ENCODE results near the gene KDM4E. TPM values are rescaled to one million over a fixed set of nuclear protein-coding genes. Genes with fewer than 3 reads are reported as not detected.
"Not testable (repeated sequence)": the region's sequence is repeated elsewhere in the genome, so short reads cannot be mapped to it uniquely, and the experiment has no call there.

Gene KDM4E
- total RNA-seq, 1 experiment from 2014 or later: not detected

DNA sequence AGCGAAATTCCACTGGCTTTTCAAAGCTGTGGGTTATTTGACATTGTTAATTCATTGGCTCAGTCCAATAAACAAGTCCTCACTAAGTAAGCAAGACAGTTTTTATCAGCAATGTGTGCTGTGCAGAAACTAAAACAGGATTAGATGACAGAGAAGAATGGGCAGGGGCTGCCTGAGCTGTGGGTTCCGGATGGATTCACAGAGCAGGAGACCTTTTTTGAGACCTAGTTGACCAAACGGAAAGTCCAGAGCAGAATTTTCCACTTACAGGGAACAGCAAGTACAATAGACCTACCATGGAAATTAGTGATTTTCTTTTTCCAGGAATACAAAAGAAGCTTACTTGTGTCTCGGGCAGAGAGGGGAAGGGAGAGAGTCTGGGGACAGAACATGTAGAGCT lies 19.0 kb downstream of the KDM4E start:
- in situ Hi-C loops (cut with HindIII; ENCODE audit: low pct_unique_long_range_greater_than_20kb, low sequenced_read_pairs): no loop called here
- DNase-seq (ENCODE audit: low read depth): no peak

DNA sequence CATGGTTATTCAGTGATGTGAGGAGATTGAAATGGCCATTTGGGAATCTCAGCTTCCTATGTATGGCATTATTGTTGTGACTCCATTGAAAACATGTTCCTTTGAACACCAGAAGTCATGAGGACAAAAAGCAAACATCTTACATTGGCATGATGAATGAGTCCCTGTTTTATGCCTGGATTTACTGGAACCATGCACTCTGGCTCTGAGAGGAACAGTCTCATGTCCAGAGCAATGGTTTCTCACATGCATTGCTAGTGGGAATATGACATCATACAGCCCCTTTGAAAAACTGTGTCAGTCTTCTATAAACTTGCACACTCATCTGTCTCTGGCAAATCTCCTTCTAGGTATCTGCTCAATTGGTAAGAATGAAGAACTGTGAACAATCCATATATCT lies 20.8 kb downstream of the KDM4E start:
- DNase-seq (ENCODE audit: low read depth): no peak
- in situ Hi-C loops (cut with HindIII; ENCODE audit: low pct_unique_long_range_greater_than_20kb, low sequenced_read_pairs): no loop called here

DNA sequence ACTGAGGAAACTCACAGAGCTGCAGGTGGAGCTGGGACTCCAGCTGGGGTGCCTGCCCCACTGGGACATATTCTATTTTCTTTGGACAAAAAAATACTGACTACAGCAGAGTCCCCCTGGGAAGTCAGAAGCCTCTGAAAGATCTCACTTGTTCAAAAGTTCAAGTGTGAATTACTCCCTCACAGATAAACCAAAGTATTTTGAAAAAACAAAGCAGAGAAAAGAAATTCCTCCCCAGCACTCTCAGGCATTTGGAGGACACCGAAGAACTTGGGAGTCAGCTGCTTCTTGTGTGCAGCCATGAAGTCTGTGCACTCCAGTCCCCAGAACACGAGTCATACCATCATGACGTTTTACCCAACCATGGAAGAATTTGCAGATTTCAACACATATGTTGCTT lies 24.1 kb downstream of the KDM4E start, which contains the start of gene KDM4F:
TSS of gene KDM4F (plus strand) at position 301 of the 400 bp plus-strand sequence.
- in situ Hi-C loops (cut with HindIII; ENCODE audit: low pct_unique_long_range_greater_than_20kb, low sequenced_read_pairs); DNase-seq (ENCODE audit: low read depth): not testable (repeated sequence)

DNA sequence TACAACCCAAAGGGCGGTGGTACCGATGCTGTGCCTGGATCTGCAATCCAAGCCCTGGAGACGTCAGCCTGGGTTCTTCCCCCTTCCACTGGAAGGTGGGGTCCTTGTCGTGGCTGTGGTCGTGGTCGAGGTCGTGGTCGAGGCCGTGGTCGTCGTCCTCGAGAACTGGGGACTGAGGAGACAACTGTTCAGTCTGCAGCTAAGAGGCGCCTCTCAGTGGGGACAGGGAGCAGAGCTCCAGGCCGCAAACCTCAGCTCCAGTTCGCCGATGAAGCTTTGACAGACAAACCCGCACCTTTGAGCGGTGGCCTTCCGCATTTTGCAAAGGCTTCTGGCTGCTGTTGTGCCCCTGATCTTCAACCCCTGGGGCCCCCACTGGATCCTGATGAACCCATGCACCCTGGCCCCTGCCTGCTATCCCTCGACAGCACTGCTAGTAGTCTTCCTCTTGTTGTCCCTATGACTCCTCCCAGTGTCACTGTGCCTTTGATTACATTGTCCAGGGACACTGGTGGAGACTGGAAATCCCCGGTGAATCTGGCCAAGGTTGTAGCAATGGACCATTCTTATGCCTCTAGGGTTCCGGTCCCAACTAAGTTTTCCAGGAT lies 25.6 kb downstream of the KDM4E start:
- DNase-seq (ENCODE audit: low read depth): no peak
- in situ Hi-C loops (cut with HindIII; ENCODE audit: low pct_unique_long_range_greater_than_20kb, low sequenced_read_pairs): no loop called here

DNA sequence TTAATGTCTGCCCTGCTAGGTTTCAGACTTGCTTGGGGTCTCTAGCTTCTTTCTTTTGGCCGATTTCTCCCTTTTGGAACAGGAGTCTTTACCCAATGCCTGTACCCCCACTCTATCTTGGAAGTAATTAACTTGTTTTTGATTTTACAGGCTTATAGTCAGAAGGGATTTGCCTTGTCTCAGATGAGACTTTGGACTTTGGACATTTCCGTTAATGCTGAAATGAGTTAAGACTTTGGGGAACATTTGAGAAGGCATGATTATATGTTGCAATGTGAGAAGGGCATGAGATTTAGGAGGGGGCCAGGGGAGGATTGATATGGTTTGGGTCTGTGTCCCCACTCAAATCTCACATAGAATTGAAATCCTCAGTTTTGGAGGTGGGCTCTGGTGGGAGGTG lies 29.3 kb downstream of the KDM4E start:
- DNase-seq (ENCODE audit: low read depth): no peak
- in situ Hi-C loops (cut with HindIII; ENCODE audit: low pct_unique_long_range_greater_than_20kb, low sequenced_read_pairs): no loop called here

DNA sequence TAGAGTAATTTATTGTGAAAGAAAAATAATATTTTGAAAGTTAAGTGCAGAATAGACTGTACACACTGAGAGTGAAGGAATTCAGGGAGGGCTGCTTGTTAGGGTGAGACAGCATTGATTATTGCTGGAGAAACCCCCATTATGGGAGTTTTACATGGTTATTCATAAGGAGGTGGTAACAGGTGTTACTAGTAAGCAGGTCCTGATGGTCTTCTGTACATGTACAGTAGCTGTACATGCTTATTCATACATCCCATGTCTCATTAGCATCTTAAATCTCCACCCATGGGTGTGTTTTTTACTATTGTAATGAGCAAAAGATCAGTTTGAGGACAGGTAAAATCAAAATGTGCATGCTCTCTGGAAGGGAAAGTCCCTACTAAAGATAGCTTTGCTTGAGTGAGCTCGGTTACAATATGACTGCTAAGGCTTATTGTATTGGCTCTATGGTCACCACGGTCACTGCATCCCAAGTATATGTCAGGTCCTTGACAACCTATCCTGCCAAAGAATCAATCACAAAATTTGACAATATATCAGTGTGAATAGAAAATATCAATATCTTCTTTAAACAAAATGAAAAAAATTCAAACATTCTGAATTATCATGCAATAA lies 30.3 kb downstream of the KDM4E start:
- in situ Hi-C loops (cut with HindIII; ENCODE audit: low pct_unique_long_range_greater_than_20kb, low sequenced_read_pairs): no loop called here
- no peak for DNase-seq (ENCODE audit: low read depth)

DNA sequence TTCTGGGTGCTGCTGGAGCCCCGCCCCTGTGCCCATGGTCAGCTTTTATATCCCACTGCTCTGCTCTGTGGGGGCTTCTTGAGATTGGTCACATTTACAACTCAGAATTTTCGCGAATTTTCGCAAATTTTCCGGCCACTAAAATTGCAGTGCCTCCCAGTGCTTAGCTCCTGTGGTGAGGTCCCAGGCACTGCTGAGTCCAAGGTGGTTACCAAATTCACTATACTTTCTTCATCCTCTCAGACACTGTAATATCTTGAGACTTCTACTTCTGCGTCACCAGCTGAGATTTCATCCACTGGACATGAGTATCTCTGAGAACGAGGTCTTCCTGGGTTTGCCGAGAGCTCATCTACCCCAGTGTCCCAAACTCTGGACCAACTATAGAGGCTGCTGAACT lies 32.9 kb downstream of the KDM4E start:
- DNase-seq (ENCODE audit: low read depth): no peak
- in situ Hi-C loops (cut with HindIII; ENCODE audit: low pct_unique_long_range_greater_than_20kb, low sequenced_read_pairs): no loop called here

DNA sequence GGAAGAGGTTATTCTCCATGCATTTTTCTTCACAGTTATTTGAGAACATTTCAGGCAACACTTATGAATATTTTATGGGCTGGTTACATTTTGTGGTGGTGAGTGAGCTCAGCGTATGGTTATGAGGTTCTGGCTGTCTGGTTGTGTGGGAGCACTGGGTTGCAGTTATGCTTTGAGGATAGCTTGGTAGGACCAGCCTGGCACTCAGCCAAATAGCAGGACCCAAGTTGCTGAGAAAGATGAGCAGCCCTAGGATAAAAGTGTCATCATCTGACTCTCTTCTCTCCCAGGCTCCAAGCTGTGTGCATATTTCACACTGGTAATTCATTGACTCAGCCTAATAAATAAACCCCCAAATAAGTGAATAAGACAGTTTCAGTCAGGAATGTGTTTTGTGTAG lies 33.6 kb downstream of the KDM4E start:
- in situ Hi-C loops (cut with HindIII; ENCODE audit: low pct_unique_long_range_greater_than_20kb, low sequenced_read_pairs): no loop called here
- no peak for DNase-seq (ENCODE audit: low read depth)

DNA sequence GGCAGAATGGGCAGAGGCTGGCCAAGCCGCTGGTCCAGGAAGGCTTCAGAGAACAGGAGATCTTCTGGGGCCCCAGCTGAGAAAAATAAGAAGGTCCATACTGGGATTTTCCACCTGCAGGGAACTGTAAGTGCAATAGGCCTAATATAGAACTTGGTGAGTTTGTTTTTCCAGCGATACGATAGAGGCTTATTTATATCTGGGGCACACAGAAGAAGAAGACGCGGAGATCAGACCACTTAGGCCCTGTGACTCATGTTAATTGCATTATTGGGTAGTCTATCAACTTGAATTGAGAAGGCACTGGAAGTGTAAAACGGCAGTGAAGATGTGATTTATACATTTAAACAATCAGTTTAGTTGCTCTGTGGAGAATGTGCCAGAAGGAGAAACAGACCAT lies 34.0 kb downstream of the KDM4E start:
- in situ Hi-C loops (cut with HindIII; ENCODE audit: low pct_unique_long_range_greater_than_20kb, low sequenced_read_pairs): no loop called here

DNA sequence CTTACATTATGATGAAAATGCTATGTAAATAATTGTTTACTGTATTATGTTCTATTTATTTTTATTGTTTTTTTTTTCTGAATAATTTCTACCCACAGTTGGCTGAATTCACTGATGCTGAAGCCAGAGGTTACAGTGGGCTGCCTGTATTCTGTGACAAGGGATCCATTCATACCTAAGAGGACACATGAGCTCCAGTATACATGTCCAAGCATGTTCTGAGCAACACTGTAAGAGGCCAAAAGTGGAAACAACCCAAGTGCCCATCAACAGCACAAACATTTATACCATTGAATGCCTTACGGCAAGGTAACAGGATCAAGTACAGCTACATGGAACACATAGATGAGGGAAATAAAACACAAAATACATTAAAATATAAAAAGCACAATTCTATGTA lies 40.3 kb downstream of the KDM4E start:
- in situ Hi-C loops (cut with HindIII; ENCODE audit: low pct_unique_long_range_greater_than_20kb, low sequenced_read_pairs): no loop called here
- DNase-seq (ENCODE audit: low read depth): no peak

More for the DNA sequence above, 34.0 kb downstream of the KDM4E start:
- DNase-seq (ENCODE audit: low read depth): no peak

DNA sequence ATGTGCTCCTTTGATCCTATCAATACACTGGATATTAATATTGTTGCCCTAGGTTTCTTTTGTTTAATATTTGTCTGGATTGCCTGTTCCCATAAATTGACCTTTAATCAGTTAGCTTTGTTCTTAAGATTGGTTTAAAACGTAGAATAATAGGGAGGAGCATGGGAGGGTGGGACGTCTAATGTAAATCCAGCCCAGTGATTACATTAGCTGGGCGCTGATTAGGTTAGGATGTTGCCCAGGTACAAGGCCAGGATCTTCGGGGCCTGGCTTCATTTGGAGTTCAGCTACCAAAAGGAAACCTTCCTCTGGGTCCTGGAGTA lies 41.6 kb downstream of the KDM4E start, which contains the start of gene SRSF8:
TSS of gene SRSF8 (plus strand) at position 204 of the 323 bp plus-strand sequence. CDS start 308 bp downstream, outside the sequence.
- in situ Hi-C loops (cut with HindIII; ENCODE audit: low pct_unique_long_range_greater_than_20kb, low sequenced_read_pairs): no loop called here
- DNase-seq (ENCODE audit: low read depth): no peak

DNA sequence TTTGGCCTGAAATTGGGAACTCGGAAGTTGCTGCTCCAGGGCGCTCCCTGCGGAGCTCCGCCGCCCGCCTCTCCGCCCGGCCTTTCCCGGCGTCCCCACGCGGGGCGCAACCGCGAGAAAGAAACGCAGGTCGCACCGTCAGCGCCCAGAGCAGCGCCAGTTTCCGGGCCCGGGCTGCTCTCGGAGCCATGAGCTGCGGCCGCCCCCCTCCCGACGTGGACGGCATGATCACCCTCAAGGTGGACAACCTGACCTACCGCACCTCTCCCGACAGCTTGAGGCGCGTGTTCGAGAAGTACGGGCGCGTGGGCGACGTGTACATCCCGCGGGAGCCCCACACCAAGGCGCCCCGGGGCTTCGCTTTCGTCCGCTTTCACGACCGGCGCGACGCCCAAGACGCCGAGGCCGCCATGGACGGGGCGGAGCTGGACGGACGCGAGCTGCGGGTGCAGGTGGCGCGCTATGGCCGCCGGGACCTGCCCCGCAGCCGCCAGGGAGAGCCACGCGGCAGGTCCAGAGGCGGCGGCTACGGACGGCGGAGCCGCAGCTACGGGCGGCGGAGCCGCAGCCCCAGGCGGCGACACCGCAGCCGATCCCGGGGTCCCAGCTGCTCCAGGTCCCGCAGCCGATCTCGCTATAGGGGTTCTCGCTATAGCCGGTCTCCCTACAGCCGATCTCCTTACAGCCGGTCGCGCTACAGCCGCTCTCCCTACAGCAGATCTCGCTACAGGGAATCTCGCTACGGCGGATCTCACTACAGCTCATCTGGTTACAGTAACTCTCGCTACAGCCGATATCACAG lies 42.2 kb downstream of the KDM4E start:
- peak; percentile 77 for DNase-seq (ENCODE audit: low read depth)
- in situ Hi-C loops (cut with HindIII; ENCODE audit: low pct_unique_long_range_greater_than_20kb, low sequenced_read_pairs): no loop called here

DNA sequence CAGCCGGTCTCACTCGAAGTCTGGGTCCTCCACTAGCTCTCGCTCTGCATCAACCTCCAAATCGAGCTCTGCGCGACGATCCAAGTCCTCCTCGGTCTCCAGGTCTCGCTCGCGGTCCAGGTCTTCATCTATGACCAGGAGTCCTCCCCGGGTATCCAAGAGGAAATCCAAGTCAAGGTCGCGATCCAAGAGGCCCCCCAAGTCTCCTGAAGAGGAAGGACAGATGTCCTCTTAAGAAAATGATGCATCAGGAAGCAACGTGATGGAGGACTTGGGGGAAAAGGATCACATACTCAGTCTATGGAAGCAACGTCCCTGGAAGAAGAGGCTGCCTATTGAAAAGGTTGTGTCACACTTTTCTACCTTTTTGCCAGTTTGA lies 42.8 kb downstream of the KDM4E start:
- in situ Hi-C loops (cut with HindIII; ENCODE audit: low pct_unique_long_range_greater_than_20kb, low sequenced_read_pairs): no loop called here
- DNase-seq (ENCODE audit: low read depth): no peak

DNA sequence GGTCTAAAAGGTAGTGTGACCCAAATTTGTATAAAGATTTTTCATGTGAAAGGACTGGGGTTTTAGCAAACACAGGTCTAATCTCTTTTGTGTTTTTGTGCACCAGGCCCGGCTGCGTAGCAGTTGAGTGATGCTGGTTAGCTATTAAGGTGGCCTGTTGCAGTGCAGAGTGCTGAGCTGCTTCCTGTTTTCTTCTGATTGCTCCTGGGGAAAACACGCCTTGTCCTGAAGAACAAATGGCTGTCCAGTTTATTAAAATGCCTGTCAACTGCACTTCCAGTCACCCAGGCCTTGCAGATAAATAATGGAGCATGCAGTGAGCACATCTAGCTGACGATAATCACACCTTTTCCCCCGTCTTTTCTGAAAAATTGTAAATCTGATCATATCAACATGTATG lies 43.5 kb downstream of the KDM4E start:
- DNase-seq (ENCODE audit: low read depth): peak; percentile 84
- in situ Hi-C loops (cut with HindIII; ENCODE audit: low pct_unique_long_range_greater_than_20kb, low sequenced_read_pairs): no loop called here

DNA sequence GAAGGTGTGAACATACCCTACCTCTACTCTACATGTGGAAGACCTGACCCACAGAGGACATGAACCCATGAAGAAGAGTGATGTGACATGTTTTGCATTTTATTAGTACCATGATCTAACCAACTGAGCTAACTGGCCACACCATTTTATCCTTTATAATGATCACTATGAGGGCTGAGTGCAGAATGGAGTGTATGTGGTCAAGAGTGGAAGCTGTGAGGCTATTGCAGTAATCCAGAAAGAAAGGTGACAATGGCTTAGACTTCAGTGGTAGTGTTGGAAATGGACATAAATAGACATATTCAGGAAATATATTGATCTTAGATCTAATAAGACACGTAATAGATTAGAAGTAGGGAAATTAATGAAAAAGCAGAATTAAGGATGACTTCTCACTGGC lies 45.4 kb downstream of the KDM4E start:
- in situ Hi-C loops (cut with HindIII; ENCODE audit: low pct_unique_long_range_greater_than_20kb, low sequenced_read_pairs): no loop called here
- DNase-seq (ENCODE audit: low read depth): no peak

DNA sequence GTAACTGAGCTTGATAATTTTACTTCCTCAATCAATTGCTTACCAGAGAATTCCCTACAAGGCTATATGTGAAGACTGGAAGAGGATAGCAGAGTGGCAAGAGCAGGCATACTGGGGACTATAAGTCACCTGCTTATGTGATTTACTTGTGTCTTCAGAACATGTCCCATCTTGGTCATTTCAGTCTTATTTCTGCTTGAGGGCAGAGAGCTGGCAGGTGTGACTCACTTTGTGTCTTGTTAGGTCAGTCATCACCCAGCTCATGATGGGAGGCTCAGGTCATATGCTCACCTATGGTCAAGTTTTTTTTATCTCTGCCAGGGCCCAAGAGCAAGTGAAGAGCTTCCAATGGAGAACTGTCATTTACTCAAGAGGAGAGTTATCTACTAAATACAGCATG lies 47.9 kb downstream of the KDM4E start:
- in situ Hi-C loops (cut with HindIII; ENCODE audit: low pct_unique_long_range_greater_than_20kb, low sequenced_read_pairs): no loop called here
- no peak for DNase-seq (ENCODE audit: low read depth)

DNA sequence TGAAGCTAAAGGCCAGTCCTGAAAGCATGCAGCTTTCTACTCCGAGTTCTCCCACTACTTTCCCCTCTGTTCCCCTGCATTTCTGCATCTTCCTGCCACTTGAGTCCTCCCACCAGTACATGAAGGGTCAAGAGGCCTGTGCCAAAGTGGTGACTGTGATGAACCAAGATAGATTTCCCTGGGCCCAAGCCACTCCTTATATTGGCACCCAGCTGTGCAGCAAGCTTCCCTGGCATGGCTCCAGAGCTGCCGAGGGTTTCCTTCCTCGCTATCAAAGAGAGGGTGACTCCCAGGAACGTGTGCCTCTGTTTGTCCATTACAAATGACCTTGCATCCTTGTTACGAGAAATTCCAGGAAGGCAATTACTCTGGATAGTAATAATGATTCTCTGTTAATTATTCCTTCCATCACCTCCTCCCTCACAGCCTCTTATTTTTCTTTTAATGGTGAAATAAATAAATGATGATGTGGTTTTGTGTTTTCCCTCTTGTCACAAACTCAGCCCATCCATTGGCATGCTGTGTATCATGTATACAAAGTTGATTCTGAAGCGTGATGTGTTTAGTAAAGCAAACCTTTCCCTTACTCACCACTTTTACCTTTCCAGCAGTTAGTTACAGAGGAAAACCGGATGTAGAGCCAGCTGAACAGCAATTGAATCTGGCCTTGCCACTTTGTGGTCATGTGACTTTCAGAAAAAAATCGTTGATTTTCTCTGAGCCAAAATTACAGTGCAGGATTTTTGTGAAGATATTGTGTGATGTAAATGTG lies 49.9 kb downstream of the KDM4E start:
- DNase-seq (ENCODE audit: low read depth): peak; percentile 37
- in situ Hi-C loops (cut with HindIII; ENCODE audit: low pct_unique_long_range_greater_than_20kb, low sequenced_read_pairs): no loop called here

DNA sequence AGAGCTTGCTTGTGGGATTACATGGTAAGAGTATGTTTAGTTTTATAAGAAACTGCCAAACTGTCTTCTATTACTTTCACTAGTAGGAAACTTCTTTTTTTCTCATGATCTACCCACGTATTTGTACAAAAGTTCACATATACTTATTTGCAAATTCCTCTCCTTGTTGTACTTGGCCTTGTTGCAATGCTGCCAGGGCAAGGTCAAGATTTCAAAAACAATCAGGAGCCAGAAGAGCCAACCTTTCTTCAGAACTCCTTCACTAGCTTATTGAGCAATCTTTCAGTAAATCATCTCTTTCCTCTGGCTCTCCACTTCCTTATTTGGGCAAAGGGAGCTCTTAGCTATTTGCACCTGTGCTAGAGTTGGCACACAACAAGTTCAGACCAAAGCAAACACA lies 51.4 kb downstream of the KDM4E start:
- DNase-seq (ENCODE audit: low read depth): peak; percentile 71
- in situ Hi-C loops (cut with HindIII; ENCODE audit: low pct_unique_long_range_greater_than_20kb, low sequenced_read_pairs): no loop called here

DNA sequence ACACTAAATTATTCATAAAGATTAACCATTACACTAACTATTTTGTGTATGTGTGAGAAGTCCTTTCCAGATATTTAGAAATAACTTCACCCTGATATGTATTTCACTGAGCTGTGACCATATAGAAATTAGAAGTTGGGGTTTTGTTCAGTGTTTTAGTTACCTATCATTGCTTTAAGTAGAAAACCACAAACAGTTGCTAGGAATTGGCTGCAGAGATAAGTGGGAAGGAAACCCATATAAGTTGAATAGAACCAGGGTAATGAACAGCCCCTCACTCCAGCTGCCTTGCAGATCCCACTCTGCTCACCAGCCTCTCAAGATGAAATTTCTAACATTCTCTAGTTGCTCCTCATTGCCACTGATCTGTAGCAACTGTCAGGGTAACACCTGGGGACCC lies 51.9 kb downstream of the KDM4E start:
- in situ Hi-C loops (cut with HindIII; ENCODE audit: low pct_unique_long_range_greater_than_20kb, low sequenced_read_pairs): no loop called here
- no peak for DNase-seq (ENCODE audit: low read depth)

All from Caki2 (cell line).